DMS153 treated with DMSO at 0.1 percent for 48 hours (cell line): ENCODE data around the gene PROSER3.
"Not testable (repeated sequence)": the region's sequence is repeated elsewhere in the genome, so short reads cannot be mapped to it uniquely, and the experiment has no call there.

Source experiments
- DNase-seq: peaks from one replicate; lab custom pipeline; 2025; ENCODE audit not compliant: unreplicated experiment; lab: John Stamatoyannopoulos, UW

The PROSER3 gene

GRCh38 chr19:35789978-35790944 is 32.3 kb downstream of the PROSER3 start:
- no peak for DNase-seq

GRCh38 chr19:35790981-35791813 is 33.2 kb downstream of the PROSER3 start:
- no peak for DNase-seq

GRCh38 chr19:35791814-35792279 is 33.9 kb downstream of the PROSER3 start:
- no peak for DNase-seq

GRCh38 chr19:35792312-35792711 is 34.3 kb downstream of the PROSER3 start:
- DNase-seq, result no peak

GRCh38 chr19:35792888-35793287 is 34.9 kb downstream of the PROSER3 start:
- DNase-seq, result no peak

- DNase-seq, result no peak
These were observed 35.6 kb downstream of the PROSER3 start for GRCh38 chr19:35793381-35794165.

- not testable (repeated sequence) for DNase-seq
These were observed 37.6 kb downstream of the PROSER3 start for GRCh38 chr19:35795564-35795963.

GRCh38 chr19:35796645-35797542 is 38.9 kb downstream of the PROSER3 start:
- no peak for DNase-seq

GRCh38 chr19:35797663-35798062 is 39.7 kb downstream of the PROSER3 start:
- no peak for DNase-seq

- no peak for DNase-seq
These were observed 43.9 kb downstream of the PROSER3 start for GRCh38 chr19:35801828-35802227.

GRCh38 chr19:35805526-35806102 is 47.6 kb downstream of the PROSER3 start:
- no peak for DNase-seq

GRCh38 chr19:35806597-35806996 is 48.6 kb downstream of the PROSER3 start:
- DNase-seq, result no peak

GRCh38 chr19:35807633-35808032 is 49.7 kb downstream of the PROSER3 start:
- DNase-seq, result no peak

GRCh38 chr19:35811317-35812219 is 53.6 kb downstream of the PROSER3 start:
- DNase-seq, result no peak

- no peak for DNase-seq
These were observed 54.5 kb downstream of the PROSER3 start, which contains the start of gene PRODH2 for GRCh38 chr19:35812220-35813042. Gene PRODH2 (minus strand): TSS chr19:35812845. CDS start chr19:35812805, 40 bp downstream.

- no peak for DNase-seq
These were observed 55.3 kb downstream of the PROSER3 start for GRCh38 chr19:35813043-35813890.

GRCh38 chr19:35816262-35816661 is 58.3 kb downstream of the PROSER3 start:
- no peak for DNase-seq
